Heart left ventricle (tissue), 16 donors: Measurements from ENCODE around the gene PROSER3. TPM values are rescaled to one million over a fixed set of nuclear protein-coding genes. Genes with fewer than 3 reads are reported as not detected.

ENCODE experiments used
- ATAC-seq, 4 donors: fragments of 200-7000 bp; cut with Tn5 transposase; one replicate each; pipeline ENCODE4 v1.9.1; 2020 to 2022; ENCODE audit warnings: moderate library complexity in 4 of 4, mild to moderate bottlenecking in 3 of 4, moderate number of reproducible peaks in 1 of 4
- DNase-seq, 5 donors: peaks; one replicate each; pipeline ENCODE4 v3.0.0-alpha.2; 2020
- H3K27ac ChIP-seq, 12 donors: fragments of 200-600 bp; sonication (generic) in 4 of 12; one replicate each; pipeline versions ENCODE4 v1.5.0 to v1.8.0; 2016 to 2022; ENCODE audit warnings: mild to moderate bottlenecking in 2 of 12
- H3K27me3 ChIP-seq, 9 donors: fragments of 200-600 bp; sonication (generic) in 2 of 9; one replicate each; pipeline versions ENCODE4 v1.5.1 to v1.8.0; 2016 to 2022; ENCODE audit warnings: mild to moderate bottlenecking in 3 of 9
- H3K36me3 ChIP-seq, 9 donors: fragments of 200-600 bp; sonication (generic) in 2 of 9; one replicate each; pipeline versions ENCODE4 v1.5.0 to v1.8.0; 2018 to 2022; ENCODE audit warnings: mild to moderate bottlenecking in 2 of 9
- H3K4me1 ChIP-seq, 12 donors: fragments of 200-600 bp; sonication (generic) in 4 of 12; one replicate each; pipeline versions ENCODE4 v1.5.0 to v1.8.0; 2016 to 2022; ENCODE audit warnings: mild to moderate bottlenecking in 3 of 12
- H3K4me3 ChIP-seq, 12 donors: fragments of 200-600 bp; sonication (generic) in 4 of 12; one replicate each; pipeline versions ENCODE4 v1.5.0 to v1.8.0; 2017 to 2022; ENCODE audit warnings: mild to moderate bottlenecking in 9 of 12, moderate library complexity in 4 of 12
- H3K9me3 ChIP-seq, 12 donors: fragments of 200-600 bp; sonication (generic) in 4 of 12; one replicate each; pipeline versions ENCODE4 v1.5.0 to v1.8.0; 2016 to 2022; ENCODE audit warnings: mild to moderate bottlenecking in 1 of 12
- POLR2A ChIP-seq, 2 donors: fragments of 450-650 bp; IDR thresholded peaks; one replicate each; pipeline ENCODE4 v1.6.1; 2017; ENCODE audit warnings: antibody characterized with exemption in 2 of 2, mild to moderate bottlenecking in 2 of 2, moderate library complexity in 2 of 2
- WGBS, 4 donors: extraction: QIAGEN DNeasy Blood & Tissue Kit in 2 of 4; methylation state at CpG; one replicate each; pipeline versions ENCODE4 v1.1.5 to v1.1.7; 2013 to 2018; 5-methylcytosine and 5-hydroxymethylcytosine counted together
- intact Hi-C, 10 donors: fragments of 100-400 bp; cut with DNase I; formaldehyde crosslinking; loops; one replicate each; pipeline versions ENCODE4 v1.11.1 to v1.14.2; 2022
- polyA plus RNA-seq, 2 donors: library from polyadenylated mRNA; stranded (reverse); fragments of 200-250 nt; gene quantifications; one replicate each; pipeline ENCODE4 v1.2.3, GENCODE V29; 2013
- total RNA-seq, 9 donors: library from RNA; depleted of rRNA in 2 of 9; stranded (reverse); fragments of >200 nt in 2 of 9; fragmentation: NEBNext Ultra II Directional in 3 of 9; extraction: Animal tissue kit (Norgen Biotek cat#: 25700) in 3 of 9; gene quantifications; one replicate each; pipeline versions ENCODE4 v1.1.0 to v1.2.4, GENCODE V29; 2016 to 2023
- TF ChIP-seq, protein P1 (sequence below), 12 donors: fragments of 200-600 bp; sonication (generic) in 4 of 12; IDR thresholded peaks; one replicate each; pipeline versions ENCODE4 v1.5.0 to v1.8.0; 2018 to 2022; ENCODE audit warnings: antibody characterized with exemption in 12 of 12, mild to moderate bottlenecking in 5 of 12
- donor health status: ischemic (EF 13 %, LVEDD 7.1; RV severe dilation, severe dysfunction).
- donor health status: healthy with polysubstance abuse.
- donor health status: DM: no; HTN: yes; CAD: no.
- donor health status: DM: no; HTN: no; CAD: no.
- donor health status: ischemic (EF 25% LVEDD 6.9; RV normal size, moderate dysfunction).
- donor health status: ischemic (EF 25% LVEDD 5.7; RV mildly dilated, moderate dysfunction).
- donor health status: healthy.
- donor health status: DM: yes; HTN: yes; CAD: no.
- donor health status: ischemic (EF 35%, LVEDD 5.7; RV mildly dilated, moderate dysfunction).
- donor health status: nonischemic (EF 11% LVEDD 7.7; RV severe dilation, severe dysfunction).
- donor health status: DM: yes; HTN: yes; CAD: no.
- donor health status: PGD.
- donor health status: ischemic (EF 29% LVEDD 5.4; RV normal size, mild dysfunction).
- donor health status: nonischemic (EF 23%, LVEDD 6.1; RV moderate dilation, normal function).

The PROSER3 gene
- total and polyA plus RNA-seq, 11 donors, result 1.9 to 19.7 (median 9.7) TPM

DNA sequence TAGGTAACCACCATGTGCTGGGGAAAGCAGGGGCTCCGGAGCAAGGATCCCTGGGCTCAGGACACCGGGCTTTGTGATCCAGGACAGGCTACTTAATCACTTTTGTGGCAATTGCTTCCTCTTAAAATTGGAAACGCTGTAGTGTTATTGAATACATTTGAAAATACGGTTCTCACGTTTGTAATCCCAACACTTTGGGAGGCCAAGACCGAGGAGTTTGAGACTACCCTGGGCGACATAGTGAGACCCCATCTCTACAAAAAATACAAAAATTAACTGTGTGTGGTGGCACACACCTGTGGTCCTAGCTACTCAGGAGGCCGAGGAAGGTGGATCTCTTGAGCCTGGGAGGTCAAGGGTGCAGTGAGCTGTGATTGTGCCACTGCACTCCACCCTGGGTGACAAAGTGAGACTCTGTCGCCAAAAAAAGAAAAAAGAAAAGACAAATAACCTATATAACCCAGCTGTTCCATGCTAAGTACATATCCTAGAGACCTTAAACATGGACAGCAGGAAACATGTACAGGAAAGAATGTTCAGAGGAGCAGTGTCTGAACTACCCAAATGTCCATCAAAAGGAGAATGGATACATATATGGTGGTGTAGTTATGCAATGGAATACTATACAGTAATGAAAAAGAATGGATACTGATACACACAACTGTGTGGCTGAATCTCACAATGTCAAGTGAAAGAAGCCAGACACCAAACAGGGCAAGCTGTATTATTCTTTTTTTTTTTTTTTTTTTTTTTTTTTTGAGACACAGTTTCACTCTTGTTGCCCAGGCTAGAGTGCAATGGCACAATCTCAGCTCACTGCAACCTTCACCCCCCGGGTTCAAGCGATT is 55.3 kb downstream of the PROSER3 start:
- TF ChIP-seq, protein P1, sequence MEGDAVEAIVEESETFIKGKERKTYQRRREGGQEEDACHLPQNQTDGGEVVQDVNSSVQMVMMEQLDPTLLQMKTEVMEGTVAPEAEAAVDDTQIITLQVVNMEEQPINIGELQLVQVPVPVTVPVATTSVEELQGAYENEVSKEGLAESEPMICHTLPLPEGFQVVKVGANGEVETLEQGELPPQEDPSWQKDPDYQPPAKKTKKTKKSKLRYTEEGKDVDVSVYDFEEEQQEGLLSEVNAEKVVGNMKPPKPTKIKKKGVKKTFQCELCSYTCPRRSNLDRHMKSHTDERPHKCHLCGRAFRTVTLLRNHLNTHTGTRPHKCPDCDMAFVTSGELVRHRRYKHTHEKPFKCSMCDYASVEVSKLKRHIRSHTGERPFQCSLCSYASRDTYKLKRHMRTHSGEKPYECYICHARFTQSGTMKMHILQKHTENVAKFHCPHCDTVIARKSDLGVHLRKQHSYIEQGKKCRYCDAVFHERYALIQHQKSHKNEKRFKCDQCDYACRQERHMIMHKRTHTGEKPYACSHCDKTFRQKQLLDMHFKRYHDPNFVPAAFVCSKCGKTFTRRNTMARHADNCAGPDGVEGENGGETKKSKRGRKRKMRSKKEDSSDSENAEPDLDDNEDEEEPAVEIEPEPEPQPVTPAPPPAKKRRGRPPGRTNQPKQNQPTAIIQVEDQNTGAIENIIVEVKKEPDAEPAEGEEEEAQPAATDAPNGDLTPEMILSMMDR (IDR thresholded peaks at IDR 0.05), result no peak
- no peak for TF ChIP-seq POLR2A (IDR thresholded peaks at IDR 0.05)
- peaks cover 0 to 50% (median 2%) of the 10 kb centered on the region in 9 donors for H3K27me3 ChIP-seq
- DNase-seq (no peak), ATAC-seq (no peak)
- H3K9me3 ChIP-seq, result no peaks in the 10 kb centered on the region
- intact Hi-C loops, result no loop called here
- H3K27ac ChIP-seq, result no peak overlapping the region
- H3K36me3 ChIP-seq, result no peaks in the 10 kb centered on the region
- WGBS, 4 donors, result 83 to 88% (median 84%) methylated on average over 11 of the region's 11 CpGs
- no peaks in the 10 kb centered on the region for H3K4me1 ChIP-seq
- no peak overlapping the region for H3K4me3 ChIP-seq

- 24 to 37% (median 29%) methylated on average over 5 to 6 of the region's 6 CpGs for WGBS, 4 donors
- Histone ChIP-seq H3K4me1 (no peaks in the 10 kb centered on the region), H3K4me3 (no peak overlapping the region), H3K27ac (no peak overlapping the region), H3K36me3 (no peaks in the 10 kb centered on the region), H3K27me3 (peaks cover 0 to 53% (median 4%) of the 10 kb centered on the region in 9 donors), H3K9me3 (no peaks in the 10 kb centered on the region)
- no peak for TF ChIP-seq POLR2A (IDR thresholded peaks at IDR 0.05)
- TF ChIP-seq, protein P1 (IDR thresholded peaks at IDR 0.05), result no peak
- ATAC-seq, result no peak
- intact Hi-C loops, result no loop called here
- DNase-seq, result no peak
Observed at GRCh38 chr19:35816262-35816661, 58.3 kb downstream of the PROSER3 start.

- H3K4me1 ChIP-seq, result no peaks in the 10 kb centered on the region
- no peak for TF ChIP-seq POLR2A (IDR thresholded peaks at IDR 0.05)
- H3K9me3 ChIP-seq, result no peaks in the 10 kb centered on the region
- ATAC-seq, result no peak
- 77 to 84% (median 80%) methylated on average over 9 of the region's 9 CpGs for WGBS, 4 donors
- no peak overlapping the region for H3K4me3 ChIP-seq
- H3K27me3 ChIP-seq, result peaks cover 0 to 47% (median 4%) of the 10 kb centered on the region in 9 donors
- intact Hi-C loops, result no loop called here
- H3K36me3 ChIP-seq, result no peaks in the 10 kb centered on the region
- no peak overlapping the region for H3K27ac ChIP-seq
- DNase-seq, result no peak
Observed at GRCh38 chr19:35816846-35817245, 58.9 kb downstream of the PROSER3 start.

GRCh38 chr19:35818445-35818844 is 60.5 kb downstream of the PROSER3 start:
- ATAC-seq (no peak), DNase-seq (no peak)
- no peaks in the 10 kb centered on the region for H3K4me1 ChIP-seq
- 59 to 66% (median 63%) methylated on average over 3 of the region's 3 CpGs for WGBS, 4 donors
- H3K27me3 ChIP-seq, result peaks cover 0 to 47% (median 4%) of the 10 kb centered on the region in 9 donors
- H3K36me3 ChIP-seq, result no peaks in the 10 kb centered on the region
- H3K9me3 ChIP-seq, result no peaks in the 10 kb centered on the region
- no peak overlapping the region for H3K4me3 ChIP-seq
- no peak overlapping the region for H3K27ac ChIP-seq
- intact Hi-C loops, result no loop called here
- no peak for TF ChIP-seq POLR2A (IDR thresholded peaks at IDR 0.05)
- TF ChIP-seq, protein P1 (IDR thresholded peaks at IDR 0.05), result no peak

Other genes with a start within 250 kb of the PROSER3 start
- gene DMKN, start 244.5 kb upstream of the PROSER3 start, total RNA-seq, result 10 to 100 TPM in 7 of 9 donors, 1 to 10 TPM in 2; 7.8 to 26.9 (median 12.1) TPM
- gene DMKN, start 244.5 kb upstream of the PROSER3 start, polyA plus RNA-seq, result 10 to 100 TPM; 18.2 to 38.8 TPM
- not detected for gene SBSN, start 229.9 kb upstream of the PROSER3 start, total RNA-seq
- gene SBSN, start 229.9 kb upstream of the PROSER3 start, polyA plus RNA-seq, result not detected
- not detected for gene GAPDHS, start 224.7 kb upstream of the PROSER3 start, total RNA-seq
- gene GAPDHS, start 224.7 kb upstream of the PROSER3 start, polyA plus RNA-seq, result not detected
- gene TMEM147, start 212.6 kb upstream of the PROSER3 start, total RNA-seq, result 100 to 1,000 TPM in 3 of 9 donors, 10 to 100 TPM in 6; 68.9 to 121 (median 81.6) TPM
- gene TMEM147, start 212.6 kb upstream of the PROSER3 start, polyA plus RNA-seq, result 100 to 1,000 TPM; 103 to 191 TPM
- not detected for gene ATP4A, start 194.5 kb upstream of the PROSER3 start, total RNA-seq
- not detected for gene ATP4A, start 194.5 kb upstream of the PROSER3 start, polyA plus RNA-seq
- not detected for gene PMIS2, start 172.0 kb upstream of the PROSER3 start, total RNA-seq
- gene PMIS2, start 172.0 kb upstream of the PROSER3 start, polyA plus RNA-seq, result not detected
- gene HAUS5, start 145.4 kb upstream of the PROSER3 start, total RNA-seq, result 1 to 10 TPM; 1.9 to 9.0 (median 3.9) TPM
- 1 to 10 TPM; 3.8 to 4.9 TPM for gene HAUS5, start 145.4 kb upstream of the PROSER3 start, polyA plus RNA-seq
- 10 to 100 TPM; 47.4 to 70.0 (median 57.5) TPM for gene RBM42, start 129.1 kb upstream of the PROSER3 start, total RNA-seq
- gene RBM42, start 129.1 kb upstream of the PROSER3 start, polyA plus RNA-seq, result 10 to 100 TPM; 63.1 to 89.2 TPM
- gene ETV2, start 116.4 kb upstream of the PROSER3 start, total RNA-seq, result 1 to 10 TPM in 1 of 9 donors, under 1 TPM in 6, not detected in 2; 0.23 to 1.6 (median 0.62) TPM
- 1 to 10 TPM in 1 of 2 donors, under 1 TPM in 1; 0.46 to 1.3 TPM for gene ETV2, start 116.4 kb upstream of the PROSER3 start, polyA plus RNA-seq
- 1,000 to 10,000 TPM in 8 of 9 donors, 100 to 1,000 TPM in 1; 944 to 3,219 (median 1,334) TPM for gene COX6B1, start 109.9 kb upstream of the PROSER3 start, total RNA-seq
- 1,000 to 10,000 TPM; 1,378 to 4,659 TPM for gene COX6B1, start 109.9 kb upstream of the PROSER3 start, polyA plus RNA-seq
- not detected for gene UPK1A, start 91.7 kb upstream of the PROSER3 start, total RNA-seq
- gene UPK1A, start 91.7 kb upstream of the PROSER3 start, polyA plus RNA-seq, result not detected
- gene ZBTB32, start 53.6 kb upstream of the PROSER3 start, total RNA-seq, result under 1 TPM in 1 of 9 donors, not detected in 8; 0.24 TPM
- not detected for gene ZBTB32, start 53.6 kb upstream of the PROSER3 start, polyA plus RNA-seq
- gene KMT2B, start 40.2 kb upstream of the PROSER3 start, total RNA-seq, result 10 to 100 TPM; 11.3 to 24.5 (median 15.7) TPM
- gene KMT2B, start 40.2 kb upstream of the PROSER3 start, polyA plus RNA-seq, result 10 to 100 TPM; 13.9 to 15.8 TPM
- 10 to 100 TPM in 1 of 9 donors, 1 to 10 TPM in 7, under 1 TPM in 1; 0.74 to 25.2 (median 3.6) TPM for gene IGFLR1, start 15.7 kb upstream of the PROSER3 start, total RNA-seq
- 10 to 100 TPM in 1 of 2 donors, 1 to 10 TPM in 1; 3.4 to 10.8 TPM for gene IGFLR1, start 15.7 kb upstream of the PROSER3 start, polyA plus RNA-seq
- 10 to 100 TPM; 14.3 to 32.8 (median 20.9) TPM for gene U2AF1L4, start 12.8 kb upstream of the PROSER3 start, total RNA-seq
- gene U2AF1L4, start 12.8 kb upstream of the PROSER3 start, polyA plus RNA-seq, result 10 to 100 TPM in 1 of 2 donors, 1 to 10 TPM in 1; 7.2 to 27.1 TPM
- 10 to 100 TPM; 25.2 to 69.0 (median 40.9) TPM for gene PSENEN, start 12.5 kb upstream of the PROSER3 start, total RNA-seq
- 10 to 100 TPM; 52.6 to 95.1 TPM for gene PSENEN, start 12.5 kb upstream of the PROSER3 start, polyA plus RNA-seq
- 10 to 100 TPM in 3 of 9 donors, 1 to 10 TPM in 6; 3.7 to 12.2 (median 7.6) TPM for gene LIN37, start 9.6 kb upstream of the PROSER3 start, total RNA-seq
- 10 to 100 TPM; 20.1 to 23.0 TPM for gene LIN37, start 9.6 kb upstream of the PROSER3 start, polyA plus RNA-seq
- gene HSPB6, start 1.1 kb upstream of the PROSER3 start, total RNA-seq, result 1,000 to 10,000 TPM in 1 of 9 donors, 100 to 1,000 TPM in 8; 226 to 1,012 (median 652) TPM
- 100 to 1,000 TPM; 156 to 457 TPM for gene HSPB6, start 1.1 kb upstream of the PROSER3 start, polyA plus RNA-seq
- gene ARHGAP33, start 17.4 kb downstream of the PROSER3 start, total RNA-seq, result 1 to 10 TPM in 8 of 9 donors, under 1 TPM in 1; 0.50 to 7.8 (median 5.7) TPM
- 1 to 10 TPM; 3.2 to 3.4 TPM for gene ARHGAP33, start 17.4 kb downstream of the PROSER3 start, polyA plus RNA-seq
- not detected for gene PRODH2, start 54.7 kb downstream of the PROSER3 start, total RNA-seq
- not detected for gene PRODH2, start 54.7 kb downstream of the PROSER3 start, polyA plus RNA-seq
- 1 to 10 TPM in 1 of 9 donors, not detected in 8; 1.0 TPM for gene NPHS1, start 94.3 kb downstream of the PROSER3 start, total RNA-seq
- not detected for gene NPHS1, start 94.3 kb downstream of the PROSER3 start, polyA plus RNA-seq
- gene KIRREL2, start 98.7 kb downstream of the PROSER3 start, total RNA-seq, result under 1 TPM in 1 of 9 donors, not detected in 8; 0.77 TPM
- gene KIRREL2, start 98.7 kb downstream of the PROSER3 start, polyA plus RNA-seq, result not detected
- 10 to 100 TPM in 8 of 9 donors, 1 to 10 TPM in 1; 8.9 to 44.3 (median 25.3) TPM for gene APLP1, start 110.4 kb downstream of the PROSER3 start, total RNA-seq
- gene APLP1, start 110.4 kb downstream of the PROSER3 start, polyA plus RNA-seq, result 10 to 100 TPM in 1 of 2 donors, 1 to 10 TPM in 1; 2.1 to 19.0 TPM
- gene NFKBID, start 142.4 kb downstream of the PROSER3 start, total RNA-seq, result 10 to 100 TPM in 1 of 9 donors, 1 to 10 TPM in 7, under 1 TPM in 1; 0.79 to 12.3 (median 3.0) TPM
- gene NFKBID, start 142.4 kb downstream of the PROSER3 start, polyA plus RNA-seq, result 1 to 10 TPM; 2.8 to 3.1 TPM
- gene HCST, start 144.4 kb downstream of the PROSER3 start, total RNA-seq, result 10 to 100 TPM in 2 of 9 donors, 1 to 10 TPM in 6, not detected in 1; 2.3 to 31.7 (median 4.7) TPM
- 10 to 100 TPM in 1 of 2 donors, 1 to 10 TPM in 1; 3.2 to 10.1 TPM for gene HCST, start 144.4 kb downstream of the PROSER3 start, polyA plus RNA-seq
- gene TYROBP, start 150.1 kb downstream of the PROSER3 start, total RNA-seq, result 100 to 1,000 TPM in 2 of 9 donors, 10 to 100 TPM in 7; 12.6 to 237 (median 19.4) TPM
- gene TYROBP, start 150.1 kb downstream of the PROSER3 start, polyA plus RNA-seq, result 10 to 100 TPM; 17.1 to 42.7 TPM
- gene LRFN3, start 178.2 kb downstream of the PROSER3 start, total RNA-seq, result 10 to 100 TPM in 3 of 9 donors, 1 to 10 TPM in 6; 4.5 to 18.6 (median 8.5) TPM
- 10 to 100 TPM in 1 of 2 donors, 1 to 10 TPM in 1; 6.3 to 14.7 TPM for gene LRFN3, start 178.2 kb downstream of the PROSER3 start, polyA plus RNA-seq
- 10 to 100 TPM in 8 of 9 donors, 1 to 10 TPM in 1; 9.7 to 41.8 (median 11.4) TPM for gene SDHAF1, start 237.0 kb downstream of the PROSER3 start, total RNA-seq
- 10 to 100 TPM in 1 of 2 donors, 1 to 10 TPM in 1; 9.8 to 18.5 TPM for gene SDHAF1, start 237.0 kb downstream of the PROSER3 start, polyA plus RNA-seq